Suprapubic skin (tissue), 4 donors: Measurements from ENCODE around the gene MAMLD1. TPM values are rescaled to one million over a fixed set of nuclear protein-coding genes. Genes with fewer than 3 reads are reported as not detected.

Experiments used
- DNase-seq, 2 donors: peaks; one replicate each; pipeline ENCODE4 v3.0.0-alpha.2; 2019; ENCODE audit warnings: low spot score in 2 of 2
- H3K27ac ChIP-seq: fragments of 200-600 bp; sonication (generic); one replicate; pipeline ENCODE4 v1.5.1; 2019
- H3K27me3 ChIP-seq: fragments of 200-600 bp; sonication (generic); one replicate; pipeline ENCODE4 v1.5.1; 2019
- H3K36me3 ChIP-seq: fragments of 200-600 bp; sonication (generic); one replicate; pipeline ENCODE4 v1.5.1; 2019
- H3K4me1 ChIP-seq: fragments of 200-600 bp; sonication (generic); one replicate; pipeline ENCODE4 v1.5.1; 2019
- H3K4me3 ChIP-seq: fragments of 200-600 bp; sonication (generic); one replicate; pipeline ENCODE4 v1.5.1; 2019; ENCODE audit warnings: mild to moderate bottlenecking
- H3K9me3 ChIP-seq: fragments of 200-600 bp; sonication (generic); one replicate; pipeline ENCODE4 v1.5.1; 2019
- CTCF ChIP-seq, 2 donors: fragments of 200-600 bp in 1 of 2; fragments of 450-650 bp in 1 of 2; sonication (generic) in 1 of 2; IDR thresholded peaks; one replicate each; pipeline ENCODE4 v1.5.1; 2016 to 2019; ENCODE audit warnings: antibody characterized with exemption in 2 of 2, mild to moderate bottlenecking in 1 of 2, moderate library complexity in 1 of 2
- EP300 ChIP-seq: sonication (generic); formaldehyde crosslinking; IDR thresholded peaks from one replicate; pipeline ENCODE4 v1.6.1; 2017; ENCODE audit warnings: antibody characterized with exemption
- POLR2A ChIP-seq, 2 donors: fragments of 450-650 bp; IDR thresholded peaks; one replicate each; pipeline ENCODE4 v1.6.1; 2017; ENCODE audit warnings: antibody characterized with exemption in 2 of 2, mild to moderate bottlenecking in 2 of 2, moderate library complexity in 2 of 2
- POLR2AphosphoS5 ChIP-seq, 3 donors: sonication (generic); formaldehyde crosslinking; IDR thresholded peaks; one replicate each; pipeline ENCODE4 v1.6.1; 2017; ENCODE audit warnings: antibody characterized with exemption in 3 of 3
- WGBS: methylation state at CpG from one replicate; pipeline ENCODE4 v1.1.5; 2018; 5-methylcytosine and 5-hydroxymethylcytosine counted together
- total RNA-seq, 4 donors: library from RNA; depleted of rRNA; stranded (reverse); fragments of >200 nt; gene quantifications; one replicate each; pipeline ENCODE4 v1.1.0, GENCODE V29; 2016

The MAMLD1 gene
- total RNA-seq, 4 donors from 2014 or later, result 0.68 to 4.5 (median 3.4) TPM

- no peaks in the 10 kb centered on the region for H3K9me3 ChIP-seq
- H3K36me3 ChIP-seq, result no peaks in the 10 kb centered on the region
- no peak for DNase-seq
- TF ChIP-seq POLR2AphosphoS5 (IDR thresholded peaks at IDR 0.05) (no peak), EP300 (no peak), CTCF (IDR thresholded peaks at IDR 0.05) (no peak), POLR2A (IDR thresholded peaks at IDR 0.05) (no peak)
- H3K4me1 ChIP-seq, result no peaks in the 10 kb centered on the region
- H3K27ac ChIP-seq, result no peak overlapping the region
- whole genome bisulfite sequencing, result 78% methylated on average over 1 of the region's 1 CpG
- no peak overlapping the region for H3K4me3 ChIP-seq
- H3K27me3 ChIP-seq, result no peaks in the 10 kb centered on the region
These were observed 93.8 kb downstream of the MAMLD1 start for GRCh38 chrX:150456941-150457340.

- TF ChIP-seq EP300 (no peak), CTCF (IDR thresholded peaks at IDR 0.05) (no peak), POLR2A (IDR thresholded peaks at IDR 0.05) (no peak), POLR2AphosphoS5 (IDR thresholded peaks at IDR 0.05) (no peak)
- no peak for DNase-seq
- Histone ChIP-seq H3K36me3 (no peaks in the 10 kb centered on the region), H3K4me3 (no peak overlapping the region), H3K27ac (no peak overlapping the region), H3K27me3 (no peaks in the 10 kb centered on the region), H3K4me1 (no peaks in the 10 kb centered on the region), H3K9me3 (no peaks in the 10 kb centered on the region)
These were observed 96.1 kb downstream of the MAMLD1 start for GRCh38 chrX:150459196-150459595.

GRCh38 chrX:150460063-150460462 is 96.9 kb downstream of the MAMLD1 start:
- TF ChIP-seq POLR2AphosphoS5 (IDR thresholded peaks at IDR 0.05), result no peak
- TF ChIP-seq CTCF (IDR thresholded peaks at IDR 0.05), result no peak
- 88% methylated on average over 1 of the region's 1 CpG for WGBS
- Histone ChIP-seq H3K27me3 (no peaks in the 10 kb centered on the region), H3K4me3 (no peak overlapping the region), H3K9me3 (no peaks in the 10 kb centered on the region), H3K36me3 (no peaks in the 10 kb centered on the region), H3K27ac (no peak overlapping the region), H3K4me1 (no peaks in the 10 kb centered on the region)
- no peak for DNase-seq

GRCh38 chrX:150460781-150461180 is 97.7 kb downstream of the MAMLD1 start:
- H3K4me1 ChIP-seq, result no peaks in the 10 kb centered on the region
- TF ChIP-seq POLR2A (IDR thresholded peaks at IDR 0.05), result no peak
- no peak for TF ChIP-seq POLR2AphosphoS5 (IDR thresholded peaks at IDR 0.05)
- no peak for TF ChIP-seq CTCF (IDR thresholded peaks at IDR 0.05)
- TF ChIP-seq EP300, result no peak

GRCh38 chrX:150463566-150463965 is 100.4 kb downstream of the MAMLD1 start:
- no peaks in the 10 kb centered on the region for H3K9me3 ChIP-seq
- H3K4me1 ChIP-seq, result no peaks in the 10 kb centered on the region
- H3K4me3 ChIP-seq, result no peak overlapping the region
- H3K27me3 ChIP-seq, result no peaks in the 10 kb centered on the region
- no peaks in the 10 kb centered on the region for H3K36me3 ChIP-seq
- WGBS, result 45% methylated on average over 1 of the region's 1 CpG
- TF ChIP-seq POLR2A (IDR thresholded peaks at IDR 0.05) (no peak), CTCF (IDR thresholded peaks at IDR 0.05) (no peak), POLR2AphosphoS5 (IDR thresholded peaks at IDR 0.05) (no peak), EP300 (no peak)
- DNase-seq, result no peak
- H3K27ac ChIP-seq, result no peak overlapping the region

More at GRCh38 chrX:150460781-150461180, 97.7 kb downstream of the MAMLD1 start:
- Histone ChIP-seq H3K9me3 (no peaks in the 10 kb centered on the region), H3K4me3 (no peak overlapping the region), H3K36me3 (no peaks in the 10 kb centered on the region), H3K27ac (no peak overlapping the region), H3K27me3 (no peaks in the 10 kb centered on the region)
- WGBS, result 89% methylated on average over 2 of the region's 3 CpGs
- DNase-seq, result no peak
